CD4-positive, alpha-beta T cell (primary cell): ENCODE results near the gene LAMA3. TPM values are rescaled to one million over a fixed set of nuclear protein-coding genes. Genes with fewer than 3 reads are reported as not detected.

Source experiments
- ATAC-seq: fragments of 200-7000 bp; cut with Tn5 transposase; one replicate; pipeline ENCODE4 v1.10.0; 2022; ENCODE audit warnings: mild to moderate bottlenecking; ENCODE audit not compliant: poor library complexity
- CTCF ChIA-PET: fragments of 350-600 bp; sonication (Branson Sonifier 250); formaldehyde crosslinking; loops from one replicate; lab custom pipeline; 2021; ENCODE audit warnings: antibody characterized with exemption, inconsistent platforms; lab: Charles Lee
- POLR2A ChIA-PET: fragments of 350-600 bp; sonication (Branson Sonifier 250); formaldehyde crosslinking; loops from one replicate; lab custom pipeline; 2021; ENCODE audit warnings: antibody characterized with exemption, inconsistent platforms; lab: Charles Lee
- DNase-seq, 14 experiments: peaks; one replicate each; pipeline ENCODE4 v3.0.0-alpha.2; 2013 to 2020; ENCODE audit warnings: mixed read lengths in 2 of 14
- H3K27ac ChIP-seq, 2 donors: one replicate each; pipeline versions ENCODE4 v1.5.1 to v1.7.0; 2013; ENCODE audit warnings: low read length in 2 of 2, low read depth in 1 of 2, mild to moderate bottlenecking in 1 of 2
- H3K27me3 ChIP-seq, 2 experiments: 1 replicate in 1 of 2; 2 replicates in 1 of 2; pipeline versions ENCODE4 v1.6.1 to v1.7.0; 2013; ENCODE audit warnings: low read length in 2 of 2, control low read depth in 1 of 2, mild to moderate bottlenecking in 1 of 2, moderate library complexity in 1 of 2; ENCODE audit not compliant: insufficient read depth in 2 of 2, control insufficient read depth in 1 of 2
- H3K36me3 ChIP-seq: one replicate; pipeline ENCODE4 v1.6.1; 2013; ENCODE audit warnings: low read length, control low read depth; ENCODE audit not compliant: insufficient read depth
- H3K4me1 ChIP-seq: one replicate; pipeline ENCODE4 v1.6.1; 2013; ENCODE audit warnings: low read length, control low read depth; ENCODE audit not compliant: insufficient read depth
- H3K4me3 ChIP-seq: one replicate; pipeline ENCODE4 v1.5.1; 2013; ENCODE audit warnings: mild to moderate bottlenecking, low read length, moderate library complexity
- H3K9me3 ChIP-seq, 2 experiments: 1 replicate in 1 of 2; 2 replicates in 1 of 2; pipeline versions ENCODE4 v1.6.1 to v1.7.0; 2013; ENCODE audit warnings: low read length in 2 of 2, mild to moderate bottlenecking in 2 of 2, control low read depth in 1 of 2, moderate library complexity in 1 of 2; ENCODE audit not compliant: control insufficient read depth in 1 of 2, insufficient read depth in 1 of 2
- H3K27ac Mint-ChIP-seq: one replicate; pipeline ENCODE4 v1.8.0; 2020; ENCODE audit warnings: mixed read lengths
- H3K27me3 Mint-ChIP-seq: one replicate; pipeline ENCODE4 v1.8.0; 2021; ENCODE audit warnings: mixed read lengths
- H3K36me3 Mint-ChIP-seq: one replicate; pipeline ENCODE4 v1.8.0; 2021; ENCODE audit warnings: low read depth, mixed read lengths
- H3K4me1 Mint-ChIP-seq: one replicate; pipeline ENCODE4 v1.8.0; 2021; ENCODE audit warnings: low read depth, mixed read lengths
- H3K4me3 Mint-ChIP-seq: one replicate; pipeline ENCODE4 v1.8.0; 2020; ENCODE audit warnings: mild to moderate bottlenecking, mixed read lengths
- H3K9me3 Mint-ChIP-seq: one replicate; pipeline ENCODE4 v1.8.0; 2020; ENCODE audit warnings: mixed read lengths
- CTCF ChIP-seq: fragments of 200-600 bp; IDR thresholded peaks from one replicate; pipeline ENCODE4 v1.8.0; 2022; ENCODE audit warnings: antibody characterized with exemption, mild to moderate bottlenecking
- intact Hi-C, 2 experiments: fragments of 100-400 bp; cut with DNase I in 1 of 2; cut with micrococcal nuclease in 1 of 2; formaldehyde crosslinking; loops; one replicate each; pipeline versions ENCODE4 v1.15.1 to v1.9.0; 2023 to 2025; cut with DNase I, micrococcal nuclease
- total RNA-seq, 174 experiments: library from RNA in 2 of 174; stranded (reverse) in 2 of 174; gene quantifications; one replicate each; pipeline ENCODE4 v1.2.3 and lab custom pipeline; 2021 to 2026

LAMA3 gene
- total RNA-seq, 2 experiments from 2014 or later = 0.19 TPM; not detected in 1

GRCh38 chr18:23966909-23967308 is 277.7 kb downstream of the LAMA3 start:
- Histone ChIP-seq H3K9me3 (no peaks in the 10 kb centered on the region), H3K4me1 (peaks cover 80% of the 10 kb centered on the region), H3K27ac (no peak overlapping the region), H3K4me3 (no peak overlapping the region), H3K27me3 (no peaks in the 10 kb centered on the region), H3K36me3 (no peaks in the 10 kb centered on the region)
- peaks cover 76% of the 10 kb centered on the region for H3K4me1 Mint-ChIP-seq
- ATAC-seq = no peak
- no peaks in the 10 kb centered on the region for H3K27me3 Mint-ChIP-seq
- POLR2A ChIA-PET = interaction anchor here (0.7 to 3.4 kb wide), 7 partner anchors 11 to 48 kb away, joined by 3 to 19 read pairs (median 5); partner anchors contain the start of gene TTC39C
- CTCF ChIA-PET = no interaction called here
- no peak overlapping the region for H3K4me3 Mint-ChIP-seq
- H3K27ac Mint-ChIP-seq = peak overlapping the region; percentile 57
- intact Hi-C loops = no loop called here
- no peak for TF ChIP-seq CTCF
- H3K36me3 Mint-ChIP-seq = no peaks in the 10 kb centered on the region
- no peak for DNase-seq
- H3K9me3 Mint-ChIP-seq = peaks cover 3% of the 10 kb centered on the region

- H3K9me3 ChIP-seq = no peaks in the 10 kb centered on the region
- TF ChIP-seq CTCF = no peak
- ChIA-PET CTCF (interaction anchor here (2.0 kb wide), 1 partner anchor 42 kb away, joined by 8 read pairs; no protein-coding TSS in a partner anchor), POLR2A (interaction anchor here (0.7 to 3.4 kb wide), 8 partner anchors 11 to 47 kb away, joined by 3 to 19 read pairs (median 4); partner anchors contain the start of gene TTC39C)
- Mint-ChIP-seq H3K27ac (peak overlapping the region; percentile 95), H3K36me3 (no peaks in the 10 kb centered on the region), H3K27me3 (no peaks in the 10 kb centered on the region), H3K4me3 (no peak overlapping the region), H3K4me1 (peaks cover 82% of the 10 kb centered on the region), H3K9me3 (peaks cover 3% of the 10 kb centered on the region)
- intact Hi-C loops = loop anchor here in 1 of 2 experiments (2.0 kb wide), 1 partner anchor 19 kb away; no protein-coding TSS in a partner anchor
- no peak overlapping the region for H3K27ac ChIP-seq
- no peaks in the 10 kb centered on the region for H3K27me3 ChIP-seq
- H3K4me3 ChIP-seq = no peak overlapping the region
- peaks cover 86% of the 10 kb centered on the region for H3K4me1 ChIP-seq
- H3K36me3 ChIP-seq = no peaks in the 10 kb centered on the region
- no peak for ATAC-seq
- DNase-seq = peak in 5 of 14 experiments; percentile 10 to 83 (median 48)
These were observed 278.3 kb downstream of the LAMA3 start for GRCh38 chr18:23967321-23968089.

- Mint-ChIP-seq H3K9me3 (peaks cover 3% of the 10 kb centered on the region), H3K27ac (peak overlapping the region; percentile 95), H3K4me3 (no peak overlapping the region), H3K27me3 (no peaks in the 10 kb centered on the region), H3K36me3 (no peaks in the 10 kb centered on the region), H3K4me1 (peaks cover 88% of the 10 kb centered on the region)
- peaks cover 85% of the 10 kb centered on the region for H3K4me1 ChIP-seq
- POLR2A ChIA-PET = interaction anchor here (1.1 to 2.9 kb wide), 4 partner anchors 42 to 170 kb away, joined by 3 to 15 read pairs (median 4); partner anchors contain the start of gene CABYR
- CTCF ChIA-PET = interaction anchor here (1.0 to 2.0 kb wide), 3 partner anchors 19 to 41 kb away, joined by 3 to 8 read pairs (median 3); no protein-coding TSS in a partner anchor
- ATAC-seq (no peak), DNase-seq (no peak)
- no peaks in the 10 kb centered on the region for H3K27me3 ChIP-seq
- no peaks in the 10 kb centered on the region for H3K9me3 ChIP-seq
- intact Hi-C loops = loop anchor here in 1 of 2 experiments (2.0 kb wide), 1 partner anchor 18 kb away; no protein-coding TSS in a partner anchor
- no peak for TF ChIP-seq CTCF
- no peaks in the 10 kb centered on the region for H3K36me3 ChIP-seq
- H3K4me3 ChIP-seq = no peak overlapping the region
- H3K27ac ChIP-seq = no peak overlapping the region
These were observed 279.7 kb downstream of the LAMA3 start for GRCh38 chr18:23968638-23969604.
